HUES64 (cell line): ENCODE measurements around the gene GALNT17.

Source experiments
- H3K27ac ChIP-seq: 2 replicates; pipeline ENCODE4 v1.7.0; 2013; ENCODE audit warnings: low read depth, low read length, inconsistent platforms
- H3K27me3 ChIP-seq: 2 replicates; pipeline ENCODE4 v1.6.1; 2013; ENCODE audit warnings: mild to moderate bottlenecking, low read length; ENCODE audit not compliant: insufficient read depth
- H3K36me3 ChIP-seq: 2 replicates; pipeline ENCODE4 v1.6.1; 2013; ENCODE audit warnings: mild to moderate bottlenecking, low read length; ENCODE audit not compliant: insufficient read depth
- H3K4me1 ChIP-seq: 2 replicates; pipeline ENCODE4 v1.6.1; 2013; ENCODE audit warnings: mild to moderate bottlenecking, low read length, moderate library complexity; ENCODE audit not compliant: insufficient read depth
- H3K4me3 ChIP-seq: 2 replicates; pipeline ENCODE4 v1.5.1; 2013; ENCODE audit warnings: mild to moderate bottlenecking, low read length, moderate library complexity
- H3K9ac ChIP-seq: 2 replicates; pipeline ENCODE4 v1.6.1; 2013; ENCODE audit warnings: mild to moderate bottlenecking, low read depth, low read length
- H3K9me3 ChIP-seq: 2 replicates; pipeline ENCODE4 v1.6.1; 2013; ENCODE audit warnings: low read depth, low read length; ENCODE audit not compliant: insufficient read depth
- WGBS: fragments of 150-250, 120-280 bp; methylation state at CpG from one replicate; pipeline ENCODE4 v1.1.7; 2013; ENCODE audit warnings: missing lambda C conversion rate; 5-methylcytosine and 5-hydroxymethylcytosine counted together

GALNT17 gene

DNA sequence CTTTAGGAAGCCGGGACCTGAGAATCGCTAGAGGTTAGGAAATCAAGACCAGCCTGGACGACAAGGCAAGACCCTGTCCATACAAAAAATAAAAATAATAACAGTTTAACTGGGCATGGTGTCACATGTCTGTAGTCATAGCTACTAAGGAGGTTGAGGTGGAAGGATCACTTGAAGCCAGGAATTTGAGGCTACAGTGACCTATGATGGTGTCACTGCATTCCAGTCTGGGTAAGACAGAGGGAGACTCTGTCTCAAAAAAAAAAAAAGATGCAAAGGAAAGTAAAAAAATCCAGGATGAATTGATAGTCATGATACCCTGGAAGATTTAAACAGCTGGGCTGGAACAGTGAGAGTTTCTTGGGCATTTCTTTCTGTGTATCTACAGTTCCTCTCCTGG, 463.2 kb downstream of the GALNT17 start:
- Histone ChIP-seq H3K9ac (no peak overlapping the region), H3K4me3 (no peak overlapping the region), H3K27me3 (no peaks in the 10 kb centered on the region), H3K36me3 (no peaks in the 10 kb centered on the region), H3K4me1 (no peaks in the 10 kb centered on the region), H3K9me3 (no peaks in the 10 kb centered on the region), H3K27ac (no peak overlapping the region)
- 100% methylated on average over 1 of the region's 3 CpGs for WGBS

DNA sequence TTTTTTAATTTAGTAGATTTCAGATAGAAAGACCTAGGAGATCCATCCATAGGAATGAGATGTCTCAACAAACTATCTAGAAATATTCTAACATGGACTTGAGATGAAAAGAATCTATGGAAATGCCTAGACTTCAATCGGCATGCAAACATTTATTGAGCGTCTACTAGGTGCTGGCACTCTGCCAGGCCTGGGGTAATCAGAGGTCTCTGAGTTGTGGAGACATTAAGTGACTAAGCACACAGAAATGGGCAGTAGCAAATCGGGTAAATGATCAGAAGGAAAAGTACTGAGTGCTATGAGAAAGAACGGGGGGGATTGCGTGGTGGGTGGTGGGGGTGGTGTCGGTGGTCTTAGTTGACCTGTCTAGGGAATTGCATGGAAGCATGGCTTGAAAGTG, 466.6 kb downstream of the GALNT17 start:
- H3K27me3 ChIP-seq, result no peaks in the 10 kb centered on the region
- H3K4me3 ChIP-seq, result no peak overlapping the region
- H3K4me1 ChIP-seq, result no peaks in the 10 kb centered on the region
- 0 out of 2 replicates have a peak, but pooled peaks cover 3% of the 10 kb centered on the region for H3K36me3 ChIP-seq
- 96% methylated on average over 6 of the region's 6 CpGs for WGBS
- no peak overlapping the region for H3K27ac ChIP-seq
- H3K9ac ChIP-seq, result no peak overlapping the region
- no peaks in the 10 kb centered on the region for H3K9me3 ChIP-seq

DNA sequence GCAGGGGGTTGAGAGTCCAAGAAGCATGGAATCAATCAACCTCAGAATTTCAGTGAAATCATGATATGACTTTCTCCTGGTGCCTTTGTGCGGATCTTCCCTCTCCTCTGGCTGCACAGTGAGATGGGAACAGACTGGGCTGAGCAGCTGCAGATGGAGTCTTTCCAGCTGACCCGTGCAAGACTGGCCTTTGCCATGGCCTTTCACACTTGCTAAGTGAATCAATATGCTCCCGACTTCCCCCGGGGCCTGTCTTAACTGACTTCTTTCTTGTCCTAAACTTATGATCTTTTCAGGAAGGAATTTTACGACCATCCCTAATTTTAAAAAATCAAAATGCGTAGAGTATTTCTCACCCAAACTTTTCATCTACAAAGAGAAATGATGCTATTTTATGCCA, 469.9 kb downstream of the GALNT17 start:
- H3K27ac ChIP-seq, result no peak overlapping the region

GRCh38 chr7:71604818-71605414, 473.0 kb downstream of the GALNT17 start:
- H3K4me3 ChIP-seq, result no peak overlapping the region
- H3K9me3 ChIP-seq, result no peaks in the 10 kb centered on the region
- H3K4me1 ChIP-seq, result no peaks in the 10 kb centered on the region
- no peaks in the 10 kb centered on the region for H3K27me3 ChIP-seq
- WGBS, result 98% methylated on average over 9 of the region's 9 CpGs
- H3K36me3 ChIP-seq, result peaks cover 8% of the 10 kb centered on the region; the same call in 1 of the 2 replicates
- no peak overlapping the region for H3K9ac ChIP-seq
- H3K27ac ChIP-seq, result no peak overlapping the region

More for the DNA sequence above, 469.9 kb downstream of the GALNT17 start:
- H3K36me3 ChIP-seq, result 0 out of 2 replicates have a peak, but pooled peaks cover 8% of the 10 kb centered on the region
- no peaks in the 10 kb centered on the region for H3K9me3 ChIP-seq
- H3K4me3 ChIP-seq, result no peak overlapping the region
- no peaks in the 10 kb centered on the region for H3K27me3 ChIP-seq
- WGBS, result 83% methylated on average over 6 of the region's 6 CpGs
- H3K9ac ChIP-seq, result no peak overlapping the region
- no peaks in the 10 kb centered on the region for H3K4me1 ChIP-seq

DNA sequence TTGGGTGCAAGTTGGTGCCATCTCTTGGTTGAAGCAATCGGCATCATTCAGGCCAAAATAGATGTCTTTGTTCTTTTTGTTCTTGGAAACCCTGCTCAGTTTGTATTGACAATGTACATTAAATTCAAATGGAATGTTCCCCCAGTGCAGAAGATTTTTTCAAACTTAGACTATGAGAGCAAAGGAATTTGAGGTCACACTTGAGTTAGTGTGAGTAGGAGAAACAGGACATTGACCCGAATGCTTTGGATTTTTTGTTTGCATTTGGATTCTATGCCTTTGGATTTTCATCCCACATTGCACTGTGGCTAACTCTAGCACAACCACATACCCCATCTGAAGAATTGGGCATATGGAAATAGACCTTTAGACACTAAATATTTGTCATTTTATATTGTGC, 480.0 kb downstream of the GALNT17 start:
- H3K4me3 ChIP-seq, result no peak overlapping the region
- H3K9me3 ChIP-seq, result no peaks in the 10 kb centered on the region
- 100% methylated on average over 2 of the region's 2 CpGs for WGBS
- H3K27ac ChIP-seq, result no peak overlapping the region
- H3K4me1 ChIP-seq, result peaks cover 27% of the 10 kb centered on the region
- no peak overlapping the region for H3K9ac ChIP-seq
- H3K36me3 ChIP-seq, result no peaks in the 10 kb centered on the region; the same call in 1 of the 2 replicates
- H3K27me3 ChIP-seq, result no peaks in the 10 kb centered on the region

DNA sequence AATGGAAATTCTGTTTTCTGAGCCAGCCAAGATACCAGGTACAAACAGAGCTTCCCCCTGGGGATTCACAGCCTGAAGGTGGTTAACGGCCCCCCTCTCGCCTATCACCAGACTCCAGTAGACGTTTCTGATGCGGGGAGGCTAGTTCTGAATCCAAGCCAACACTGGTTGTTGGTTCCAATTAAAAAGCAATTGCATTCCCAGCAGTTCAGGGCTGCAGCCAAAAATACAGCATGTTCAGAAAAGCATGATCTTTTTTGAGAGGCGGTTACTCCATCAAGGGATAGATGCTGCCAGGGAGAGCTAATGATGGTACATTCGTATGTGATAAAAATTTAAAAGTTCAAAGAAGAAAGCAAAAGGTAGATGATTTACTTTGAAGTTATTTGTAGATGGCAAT, 481.0 kb downstream of the GALNT17 start:
- Histone ChIP-seq H3K9me3 (no peaks in the 10 kb centered on the region), H3K4me1 (peaks cover 28% of the 10 kb centered on the region), H3K36me3 (no peaks in the 10 kb centered on the region), H3K27ac (peak overlapping the region; percentile 8; the same call in 1 of the 2 replicates), H3K27me3 (no peaks in the 10 kb centered on the region), H3K9ac (no peak overlapping the region), H3K4me3 (no peak overlapping the region)
- WGBS, result 77% methylated on average over 6 of the region's 6 CpGs

DNA sequence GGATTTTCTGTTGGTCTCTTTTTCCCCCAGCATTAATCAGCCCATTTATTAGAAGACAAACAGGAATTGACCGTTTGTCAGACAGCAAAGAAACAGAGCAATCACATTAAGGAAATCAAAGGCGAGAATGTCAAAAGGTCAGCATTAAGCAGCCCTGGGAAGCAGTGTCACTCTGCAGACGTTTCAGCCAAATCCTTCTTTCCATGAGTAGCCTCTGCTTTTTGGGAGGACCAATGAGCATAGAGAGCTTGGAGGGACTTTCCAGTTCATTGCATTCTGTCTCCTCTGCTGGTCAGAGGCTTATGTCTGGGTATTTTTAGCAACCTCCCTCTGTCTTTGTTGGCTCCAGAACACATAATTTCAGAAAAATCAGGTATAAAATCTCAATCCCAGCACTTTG, 481.4 kb downstream of the GALNT17 start:
- Histone ChIP-seq H3K9ac (no peak overlapping the region), H3K27ac (no peak overlapping the region)
- 46% methylated on average over 3 of the region's 3 CpGs for WGBS

DNA sequence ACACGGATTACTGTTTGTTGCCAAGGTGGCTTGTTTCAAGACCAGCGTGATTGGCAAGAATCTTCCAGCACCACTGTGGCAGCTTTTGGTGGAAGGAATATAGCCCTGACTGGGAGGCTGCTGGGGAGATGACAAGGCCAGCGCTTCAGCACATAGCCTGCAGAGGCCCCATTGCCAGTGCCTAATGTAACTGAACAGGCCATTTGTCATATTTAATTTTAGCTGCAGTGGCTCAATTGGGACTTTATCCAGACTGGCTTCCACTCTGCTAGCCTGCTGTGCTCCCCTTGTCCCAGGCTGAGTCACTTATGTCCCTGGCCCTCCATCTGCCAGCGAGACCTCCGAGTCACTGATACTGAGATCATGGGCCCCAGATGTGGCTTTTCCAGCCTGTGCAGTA, 483.1 kb downstream of the GALNT17 start:
- 65% methylated on average over 5 of the region's 5 CpGs for WGBS
- no peak overlapping the region for H3K9ac ChIP-seq
- H3K36me3 ChIP-seq, result no peaks in the 10 kb centered on the region
- no peaks in the 10 kb centered on the region for H3K27me3 ChIP-seq
- no peaks in the 10 kb centered on the region for H3K9me3 ChIP-seq
- H3K4me1 ChIP-seq, result peaks cover 33% of the 10 kb centered on the region
- no peak overlapping the region for H3K4me3 ChIP-seq
- peak overlapping the region; percentile 41; the same call in 1 of the 2 replicates for H3K27ac ChIP-seq

More for the DNA sequence above, 481.4 kb downstream of the GALNT17 start:
- H3K36me3 ChIP-seq, result no peaks in the 10 kb centered on the region
- no peaks in the 10 kb centered on the region for H3K9me3 ChIP-seq
- no peak overlapping the region for H3K4me3 ChIP-seq
- H3K4me1 ChIP-seq, result peaks cover 32% of the 10 kb centered on the region
- H3K27me3 ChIP-seq, result no peaks in the 10 kb centered on the region

DNA sequence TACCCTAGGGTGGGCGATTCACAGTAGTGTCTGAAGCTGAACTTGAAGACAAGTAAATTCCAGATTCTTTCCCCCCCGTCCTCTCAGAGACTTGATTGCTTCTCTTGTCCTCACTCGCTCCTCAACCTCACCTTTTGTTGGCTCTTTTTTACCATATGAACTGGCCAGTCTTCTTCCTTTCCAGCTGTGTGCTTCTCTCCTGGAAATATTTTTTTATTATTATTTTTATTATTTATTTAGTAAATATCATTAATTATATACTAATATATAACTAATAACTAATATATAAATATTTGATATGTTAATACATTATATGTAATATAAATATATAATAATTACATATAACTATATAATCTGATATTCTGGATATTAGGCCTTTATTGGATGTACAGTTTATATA, 484.3 kb downstream of the GALNT17 start:
- WGBS, result 86% methylated on average over 3 of the region's 3 CpGs

DNA sequence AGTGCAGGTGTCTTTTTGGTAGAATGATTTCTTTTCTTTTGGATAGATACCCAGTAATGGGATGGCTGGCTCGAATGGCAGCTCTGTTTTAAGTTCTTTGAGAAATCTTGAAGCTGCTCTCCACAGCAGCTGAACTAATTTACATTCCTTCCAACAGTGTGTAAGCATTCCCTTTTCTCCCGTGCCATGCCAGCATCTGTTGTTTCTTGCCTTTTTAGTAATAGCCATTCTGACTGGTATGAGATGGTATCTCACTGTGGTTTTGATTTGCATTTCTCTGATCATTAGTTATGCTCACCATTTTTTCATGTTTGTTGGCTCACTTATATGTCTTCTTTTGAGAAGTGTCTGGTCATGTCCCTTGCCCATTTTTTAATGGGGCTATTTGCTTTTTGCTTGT, 486.3 kb downstream of the GALNT17 start:
- Histone ChIP-seq H3K4me1 (peaks cover 37% of the 10 kb centered on the region), H3K9me3 (no peaks in the 10 kb centered on the region), H3K27me3 (no peaks in the 10 kb centered on the region), H3K9ac (no peak overlapping the region), H3K27ac (no peak overlapping the region), H3K36me3 (no peaks in the 10 kb centered on the region), H3K4me3 (no peak overlapping the region)
- 79% methylated on average over 2 of the region's 2 CpGs for WGBS

More for the DNA sequence above, 484.3 kb downstream of the GALNT17 start:
- no peak overlapping the region for H3K9ac ChIP-seq
- H3K36me3 ChIP-seq, result no peaks in the 10 kb centered on the region
- H3K9me3 ChIP-seq, result no peaks in the 10 kb centered on the region
- H3K4me1 ChIP-seq, result peaks cover 45% of the 10 kb centered on the region
- no peaks in the 10 kb centered on the region for H3K27me3 ChIP-seq
- no peak overlapping the region for H3K4me3 ChIP-seq
- H3K27ac ChIP-seq, result no peak overlapping the region

DNA sequence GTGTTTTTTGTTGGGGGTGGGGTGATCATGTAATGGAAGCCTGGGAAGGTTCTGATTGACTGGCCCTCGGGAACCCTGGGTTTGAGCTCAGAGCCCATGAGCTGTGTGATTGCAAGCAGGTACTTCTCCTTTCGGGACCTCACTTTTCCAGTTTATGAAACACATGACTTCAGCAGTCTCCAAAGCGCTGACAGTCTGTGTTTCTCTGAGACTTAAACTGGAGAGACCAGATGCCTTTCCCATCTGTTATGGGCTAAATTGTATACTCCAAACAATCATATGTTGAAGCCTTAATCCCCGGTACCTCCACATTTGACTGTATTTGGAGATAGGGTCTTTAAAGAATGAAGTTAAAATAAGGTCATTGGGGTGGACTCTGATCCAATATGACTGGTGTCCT, 493.6 kb downstream of the GALNT17 start:
- Histone ChIP-seq H3K9me3 (no peaks in the 10 kb centered on the region), H3K4me1 (peaks cover 7% of the 10 kb centered on the region), H3K36me3 (no peaks in the 10 kb centered on the region), H3K9ac (no peak overlapping the region), H3K27me3 (no peaks in the 10 kb centered on the region), H3K27ac (no peak overlapping the region), H3K4me3 (no peak overlapping the region)
- WGBS, result 97% methylated on average over 4 of the region's 4 CpGs

DNA sequence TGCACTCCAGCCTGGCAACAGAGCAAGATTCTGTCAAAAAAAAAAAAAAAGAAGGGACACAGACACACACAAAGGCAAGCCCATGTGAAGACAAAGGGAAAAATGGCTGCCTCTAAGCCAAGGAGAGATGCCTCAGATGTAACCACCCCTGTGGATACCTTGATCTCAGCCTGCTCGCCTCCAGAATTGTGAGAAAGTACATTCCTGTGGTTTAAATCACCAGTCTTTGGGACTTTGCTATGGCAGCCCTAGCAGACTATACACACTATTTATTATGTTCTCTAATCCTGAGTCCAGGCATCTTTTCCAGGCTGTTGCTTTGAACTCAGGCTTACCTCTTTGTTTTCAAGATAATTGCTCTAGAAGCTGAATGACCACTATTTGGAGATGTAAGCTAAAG, 494.3 kb downstream of the GALNT17 start:
- H3K4me3 ChIP-seq, result no peak overlapping the region
- H3K36me3 ChIP-seq, result no peaks in the 10 kb centered on the region
- H3K9me3 ChIP-seq, result no peaks in the 10 kb centered on the region
- peaks cover under 1% of the 10 kb centered on the region; the same call in 1 of the 2 replicates for H3K4me1 ChIP-seq
- no peaks in the 10 kb centered on the region for H3K27me3 ChIP-seq
- no peak overlapping the region; the same call in 1 of the 2 replicates for H3K27ac ChIP-seq
- H3K9ac ChIP-seq, result no peak overlapping the region
- 95% methylated on average over 1 of the region's 1 CpG for WGBS
